Neural cell (in vitro differentiated cells): ENCODE results near the gene CHEK1. TPM values are rescaled to one million over a fixed set of nuclear protein-coding genes. Genes with fewer than 3 reads are reported as not detected.

Experiments
- H2AFZ ChIP-seq: fragments of 200-600, 300-800 bp; sonication (generic), shearing (Covaris generic); 2 replicates; pipeline ENCODE4 v1.6.0; 2014; ENCODE audit warnings: low read depth, mild to moderate bottlenecking, antibody characterized with exemption, low read length, moderate library complexity
- H3F3A ChIP-seq: fragments of 200-600 bp; shearing (Covaris generic); 2 replicates; pipeline ENCODE4 v1.6.1; 2016; ENCODE audit warnings: mild to moderate bottlenecking, moderate library complexity, mixed read lengths, antibody characterized with exemption, low read length; ENCODE audit not compliant: insufficient read depth, poor library complexity, severe bottlenecking
- H3K27ac ChIP-seq: fragments of 200-600, 300-800 bp; sonication (generic), shearing (Covaris generic); 2 replicates; pipeline ENCODE4 v1.5.1; 2014; ENCODE audit warnings: mild to moderate bottlenecking, low read length, moderate library complexity
- H3K27me3 ChIP-seq: fragments of 300-800, 200-600 bp; sonication (generic), shearing (Covaris generic); 2 replicates; pipeline ENCODE4 v1.6.0; 2014; ENCODE audit warnings: mild to moderate bottlenecking, low read depth, low read length, moderate library complexity; ENCODE audit not compliant: insufficient read depth
- H3K36me3 ChIP-seq: fragments of 300-800, 200-600 bp; sonication (generic), shearing (Covaris generic); 2 replicates; pipeline ENCODE4 v1.5.1; 2014; ENCODE audit warnings: mild to moderate bottlenecking, antibody characterized with exemption, low read length, moderate library complexity; ENCODE audit not compliant: insufficient read depth
- H3K4me2 ChIP-seq: fragments of 300-800, 200-600 bp; sonication (generic), shearing (Covaris generic); 2 replicates; pipeline ENCODE4 v1.6.0; 2014; ENCODE audit warnings: mild to moderate bottlenecking, low read length
- H3K4me3 ChIP-seq: fragments of 300-800, 200-600 bp; sonication (generic), shearing (Covaris generic); 2 replicates; pipeline ENCODE4 v1.5.1; 2014; ENCODE audit warnings: mild to moderate bottlenecking, low read length, moderate library complexity
- H3K79me2 ChIP-seq: fragments of 200-600 bp; shearing (Covaris generic); replicated peaks from 2 replicates; pipeline ENCODE4 v1.6.0; 2014; ENCODE audit warnings: mild to moderate bottlenecking, low read length, moderate library complexity; ENCODE audit not compliant: insufficient read depth
- H3K9ac ChIP-seq: fragments of 300-800, 200-600 bp; sonication (generic), shearing (Covaris generic); 2 replicates; pipeline ENCODE4 v1.6.1; 2016; ENCODE audit warnings: mild to moderate bottlenecking, low read length, mixed read lengths
- H3K9me2 ChIP-seq: fragments of 200-600 bp; shearing (Covaris generic); 2 replicates; pipeline ENCODE4 v1.6.1; 2016; ENCODE audit warnings: mild to moderate bottlenecking, low read length, mixed read lengths; ENCODE audit not compliant: insufficient read depth
- H3K9me3 ChIP-seq: fragments of 200-600, 300-800 bp; sonication (generic), shearing (Covaris generic); 2 replicates; pipeline ENCODE4 v1.6.1; 2016; ENCODE audit warnings: mild to moderate bottlenecking, mixed run types, low read length, moderate library complexity, mixed read lengths
- H4K20me1 ChIP-seq: fragments of 200-600 bp; shearing (Covaris generic); 2 replicates; pipeline ENCODE4 v1.6.1; 2016; ENCODE audit warnings: mild to moderate bottlenecking, mixed run types; ENCODE audit not compliant: insufficient read depth
- EP300 ChIP-seq: fragments of 450-650 bp; conservative IDR thresholded peaks from 2 replicates; pipeline ENCODE4 v1.6.1; 2014; ENCODE audit warnings: antibody characterized with exemption, mild to moderate bottlenecking, moderate library complexity; ENCODE audit not compliant: poor library complexity, severe bottlenecking
- EZH2 ChIP-seq: fragments of 200-600, 300-800 bp; shearing (Covaris generic), sonication (generic); IDR thresholded peaks from 2 replicates; pipeline ENCODE4 v1.6.1; 2014; ENCODE audit warnings: antibody characterized with exemption, low read length, borderline replicate concordance, mild to moderate bottlenecking; ENCODE audit not compliant: insufficient read depth, poor library complexity, severe bottlenecking
- MXI1 ChIP-seq: fragments of 450-650 bp; conservative IDR thresholded peaks from 2 replicates; pipeline ENCODE4 v1.6.1; 2014; ENCODE audit warnings: antibody characterized with exemption, mild to moderate bottlenecking; ENCODE audit not compliant: poor library complexity, severe bottlenecking
- POLR2AphosphoS5 ChIP-seq: IDR thresholded peaks from 2 replicates; pipeline ENCODE4 v1.6.1; 2012
- RAD21 ChIP-seq: fragments of 450-650 bp; conservative IDR thresholded peaks from 2 replicates; pipeline ENCODE4 v1.6.1; 2014; ENCODE audit warnings: antibody characterized with exemption, mild to moderate bottlenecking, moderate library complexity
- SMC3 ChIP-seq: fragments of 450-650 bp; conservative IDR thresholded peaks from 2 replicates; pipeline ENCODE4 v1.6.1; 2014; ENCODE audit warnings: antibody characterized with exemption, mild to moderate bottlenecking, moderate library complexity; ENCODE audit not compliant: poor library complexity
- TAF1 ChIP-seq: IDR thresholded peaks from 2 replicates; pipeline ENCODE4 v1.6.1; 2012; ENCODE audit warnings: low read depth
- polyA plus RNA-seq: library from polyadenylated mRNA; depleted of rRNA; stranded (reverse); fragments of >200 nt; gene quantifications from 2 replicates; pipeline ENCODE4 v1.2.3, GENCODE V29; 2014
- TF ChIP-seq, protein P1 (sequence below): fragments of 450-650 bp; IDR thresholded peaks from 2 replicates; pipeline ENCODE4 v1.5.1; 2014; ENCODE audit warnings: antibody characterized with exemption, mild to moderate bottlenecking, moderate library complexity; ENCODE audit not compliant: poor library complexity, severe bottlenecking
- TF ChIP-seq, protein P2 (sequence below): IDR thresholded peaks from 2 replicates; pipeline ENCODE4 v1.6.1; 2012; ENCODE audit warnings: borderline replicate concordance

CHEK1 gene
- polyA plus RNA-seq, 1 donor from 2014 or later, result 33.0 TPM

DNA sequence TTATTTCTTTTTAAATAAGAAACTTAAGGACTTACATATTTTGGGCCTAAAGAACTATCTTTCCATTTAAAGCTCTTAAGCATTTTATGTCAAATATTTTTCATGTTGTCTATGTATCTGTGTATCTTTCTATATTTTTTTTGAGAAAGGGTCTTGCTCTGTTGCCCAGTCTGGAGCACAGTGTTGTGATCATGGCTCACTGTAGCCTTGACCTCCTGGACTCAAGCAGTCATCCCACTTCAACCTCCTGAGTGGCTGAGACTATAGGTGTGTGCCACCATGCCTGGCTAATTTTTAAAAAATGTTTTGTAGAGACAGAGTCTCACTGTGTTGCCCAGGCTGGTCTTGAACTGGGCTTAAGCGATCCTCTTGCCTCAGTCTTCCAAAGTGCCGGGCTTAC lies 24.3 kb upstream of the CHEK1 start:
- Histone ChIP-seq H4K20me1 (no peaks in the 10 kb centered on the region), H3K4me2 (no peak overlapping the region), H3K9me3 (no peaks in the 10 kb centered on the region), H3K27me3 (no peaks in the 10 kb centered on the region), H3K36me3 (peaks cover 21% of the 10 kb centered on the region), H3K4me3 (no peak overlapping the region), H3K79me2 (peaks cover 11% of the 10 kb centered on the region), H3K9ac (no peak overlapping the region), H3K9me2 (no peaks in the 10 kb centered on the region), H2AFZ (no peak overlapping the region), H3F3A (no peaks in the 10 kb centered on the region), H3K27ac (no peak overlapping the region)
- no peak for TF ChIP-seq RAD21
- TF ChIP-seq, protein P1, sequence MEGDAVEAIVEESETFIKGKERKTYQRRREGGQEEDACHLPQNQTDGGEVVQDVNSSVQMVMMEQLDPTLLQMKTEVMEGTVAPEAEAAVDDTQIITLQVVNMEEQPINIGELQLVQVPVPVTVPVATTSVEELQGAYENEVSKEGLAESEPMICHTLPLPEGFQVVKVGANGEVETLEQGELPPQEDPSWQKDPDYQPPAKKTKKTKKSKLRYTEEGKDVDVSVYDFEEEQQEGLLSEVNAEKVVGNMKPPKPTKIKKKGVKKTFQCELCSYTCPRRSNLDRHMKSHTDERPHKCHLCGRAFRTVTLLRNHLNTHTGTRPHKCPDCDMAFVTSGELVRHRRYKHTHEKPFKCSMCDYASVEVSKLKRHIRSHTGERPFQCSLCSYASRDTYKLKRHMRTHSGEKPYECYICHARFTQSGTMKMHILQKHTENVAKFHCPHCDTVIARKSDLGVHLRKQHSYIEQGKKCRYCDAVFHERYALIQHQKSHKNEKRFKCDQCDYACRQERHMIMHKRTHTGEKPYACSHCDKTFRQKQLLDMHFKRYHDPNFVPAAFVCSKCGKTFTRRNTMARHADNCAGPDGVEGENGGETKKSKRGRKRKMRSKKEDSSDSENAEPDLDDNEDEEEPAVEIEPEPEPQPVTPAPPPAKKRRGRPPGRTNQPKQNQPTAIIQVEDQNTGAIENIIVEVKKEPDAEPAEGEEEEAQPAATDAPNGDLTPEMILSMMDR, result no peak
- no peak for TF ChIP-seq POLR2AphosphoS5
- TF ChIP-seq SMC3, result no peak
- TF ChIP-seq EP300, result no peak
- TF ChIP-seq, protein P2, sequence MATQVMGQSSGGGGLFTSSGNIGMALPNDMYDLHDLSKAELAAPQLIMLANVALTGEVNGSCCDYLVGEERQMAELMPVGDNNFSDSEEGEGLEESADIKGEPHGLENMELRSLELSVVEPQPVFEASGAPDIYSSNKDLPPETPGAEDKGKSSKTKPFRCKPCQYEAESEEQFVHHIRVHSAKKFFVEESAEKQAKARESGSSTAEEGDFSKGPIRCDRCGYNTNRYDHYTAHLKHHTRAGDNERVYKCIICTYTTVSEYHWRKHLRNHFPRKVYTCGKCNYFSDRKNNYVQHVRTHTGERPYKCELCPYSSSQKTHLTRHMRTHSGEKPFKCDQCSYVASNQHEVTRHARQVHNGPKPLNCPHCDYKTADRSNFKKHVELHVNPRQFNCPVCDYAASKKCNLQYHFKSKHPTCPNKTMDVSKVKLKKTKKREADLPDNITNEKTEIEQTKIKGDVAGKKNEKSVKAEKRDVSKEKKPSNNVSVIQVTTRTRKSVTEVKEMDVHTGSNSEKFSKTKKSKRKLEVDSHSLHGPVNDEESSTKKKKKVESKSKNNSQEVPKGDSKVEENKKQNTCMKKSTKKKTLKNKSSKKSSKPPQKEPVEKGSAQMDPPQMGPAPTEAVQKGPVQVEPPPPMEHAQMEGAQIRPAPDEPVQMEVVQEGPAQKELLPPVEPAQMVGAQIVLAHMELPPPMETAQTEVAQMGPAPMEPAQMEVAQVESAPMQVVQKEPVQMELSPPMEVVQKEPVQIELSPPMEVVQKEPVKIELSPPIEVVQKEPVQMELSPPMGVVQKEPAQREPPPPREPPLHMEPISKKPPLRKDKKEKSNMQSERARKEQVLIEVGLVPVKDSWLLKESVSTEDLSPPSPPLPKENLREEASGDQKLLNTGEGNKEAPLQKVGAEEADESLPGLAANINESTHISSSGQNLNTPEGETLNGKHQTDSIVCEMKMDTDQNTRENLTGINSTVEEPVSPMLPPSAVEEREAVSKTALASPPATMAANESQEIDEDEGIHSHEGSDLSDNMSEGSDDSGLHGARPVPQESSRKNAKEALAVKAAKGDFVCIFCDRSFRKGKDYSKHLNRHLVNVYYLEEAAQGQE, result no peak
- TF ChIP-seq TAF1, result no peak

DNA sequence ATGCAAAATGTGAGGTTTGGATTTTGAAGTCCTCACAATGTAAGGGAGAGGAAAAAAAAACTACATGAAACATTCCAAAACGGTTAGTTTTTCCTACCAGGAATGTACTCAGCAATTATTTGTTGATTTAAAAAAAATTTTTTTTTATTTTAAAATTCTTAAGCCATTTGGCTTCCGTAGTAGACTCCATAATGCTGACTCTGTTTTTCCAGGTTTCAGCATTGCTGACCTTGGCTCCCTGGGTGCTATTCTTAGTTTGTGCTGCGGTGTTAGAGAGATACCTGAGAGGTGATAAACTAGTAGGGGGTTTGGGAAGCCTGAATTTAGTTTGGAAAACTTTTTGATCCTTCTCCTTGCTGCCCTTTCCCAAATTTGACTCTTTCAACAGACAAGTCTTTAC lies 21.8 kb upstream of the CHEK1 start:
- no peaks in the 10 kb centered on the region for H3K27me3 ChIP-seq
- peaks cover 21% of the 10 kb centered on the region for H3K36me3 ChIP-seq
- no peaks in the 10 kb centered on the region for H3F3A ChIP-seq
- no peaks in the 10 kb centered on the region for H4K20me1 ChIP-seq
- H3K79me2 ChIP-seq, result no peaks in the 10 kb centered on the region
- H2AFZ ChIP-seq, result no peak overlapping the region
- H3K9me2 ChIP-seq, result no peaks in the 10 kb centered on the region
- no peak overlapping the region for H3K9ac ChIP-seq
- no peak overlapping the region for H3K27ac ChIP-seq
- no peak overlapping the region for H3K4me3 ChIP-seq
- no peak overlapping the region for H3K4me2 ChIP-seq
- TF ChIP-seq RAD21 (no peak), EZH2 (no peak), EP300 (no peak), POLR2AphosphoS5 (no peak), MXI1 (no peak), TAF1 (no peak), SMC3 (no peak)
- TF ChIP-seq, protein P1, result no peak
- TF ChIP-seq, protein P2, result no peak
- no peaks in the 10 kb centered on the region for H3K9me3 ChIP-seq
